Bronchial epithelial cell (primary cell): ENCODE measurements around the gene LRRN4. TPM values are rescaled to one million over a fixed set of nuclear protein-coding genes. Genes with fewer than 3 reads are reported as not detected.

ENCODE experiments used
- DNase-seq: peaks from one replicate; pipeline ENCODE4 v3.0.0-alpha.2; 2010; ENCODE audit warnings: low read depth
- FAIRE-seq: peaks from 2 replicates; lab custom pipeline; 2011; peaks lifted over from hg19 to GRCh38; lab: Jason Lieb, UNC
- H3K27me3 ChIP-seq: 2 replicates; pipeline ENCODE4 v1.5.1; 2011; ENCODE audit warnings: low read length; ENCODE audit not compliant: control insufficient read depth, insufficient read depth
- H3K36me3 ChIP-seq: 2 replicates; pipeline ENCODE4 v1.5.1; 2011; ENCODE audit warnings: low read length; ENCODE audit not compliant: control insufficient read depth, insufficient read depth
- H3K4me3 ChIP-seq: 2 replicates; pipeline ENCODE4 v1.5.1; 2011; ENCODE audit warnings: mild to moderate bottlenecking, low read depth, low read length, control low read depth
- total RNA-seq: library from RNA; depleted of rRNA; stranded (reverse); fragments of >200 nt; gene quantifications from 2 replicates; pipeline ENCODE4 v1.2.1, GENCODE V29; 2014
- TF ChIP-seq, protein P1 (sequence below): IDR thresholded peaks from 2 replicates; pipeline ENCODE4 v1.5.1; 2011; ENCODE audit warnings: mild to moderate bottlenecking, moderate library complexity, low read length, control low read depth, inconsistent platforms; ENCODE audit not compliant: insufficient read depth, severe bottlenecking

The LRRN4 gene
- total RNA-seq, 1 donor from 2014 or later: not detected

DNA sequence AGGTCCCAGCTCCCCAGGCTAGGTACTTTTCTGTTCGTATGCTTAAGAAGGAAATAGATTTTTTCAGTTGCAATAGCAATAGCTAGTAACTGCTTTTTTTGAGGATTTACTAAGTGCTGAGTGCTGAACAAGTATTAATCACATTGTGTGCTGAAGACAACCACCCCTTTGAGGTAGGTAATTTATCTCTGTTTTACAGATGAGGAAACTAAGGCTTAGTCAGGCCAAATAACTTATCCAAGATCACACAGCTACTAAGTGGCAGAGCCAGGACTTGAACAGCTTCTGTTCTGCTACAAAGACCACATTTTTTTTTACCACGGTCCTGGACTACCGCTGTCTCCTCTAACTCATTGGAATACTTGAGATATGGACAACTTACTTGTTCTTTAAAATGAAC is 39.8 kb downstream of the LRRN4 start:
- DNase-seq: no peak
- TF ChIP-seq, protein P1, sequence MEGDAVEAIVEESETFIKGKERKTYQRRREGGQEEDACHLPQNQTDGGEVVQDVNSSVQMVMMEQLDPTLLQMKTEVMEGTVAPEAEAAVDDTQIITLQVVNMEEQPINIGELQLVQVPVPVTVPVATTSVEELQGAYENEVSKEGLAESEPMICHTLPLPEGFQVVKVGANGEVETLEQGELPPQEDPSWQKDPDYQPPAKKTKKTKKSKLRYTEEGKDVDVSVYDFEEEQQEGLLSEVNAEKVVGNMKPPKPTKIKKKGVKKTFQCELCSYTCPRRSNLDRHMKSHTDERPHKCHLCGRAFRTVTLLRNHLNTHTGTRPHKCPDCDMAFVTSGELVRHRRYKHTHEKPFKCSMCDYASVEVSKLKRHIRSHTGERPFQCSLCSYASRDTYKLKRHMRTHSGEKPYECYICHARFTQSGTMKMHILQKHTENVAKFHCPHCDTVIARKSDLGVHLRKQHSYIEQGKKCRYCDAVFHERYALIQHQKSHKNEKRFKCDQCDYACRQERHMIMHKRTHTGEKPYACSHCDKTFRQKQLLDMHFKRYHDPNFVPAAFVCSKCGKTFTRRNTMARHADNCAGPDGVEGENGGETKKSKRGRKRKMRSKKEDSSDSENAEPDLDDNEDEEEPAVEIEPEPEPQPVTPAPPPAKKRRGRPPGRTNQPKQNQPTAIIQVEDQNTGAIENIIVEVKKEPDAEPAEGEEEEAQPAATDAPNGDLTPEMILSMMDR: no peak
- H3K36me3 ChIP-seq: peaks cover 9% of the 10 kb centered on the region
- no peak for FAIRE-seq
- no peaks in the 10 kb centered on the region for H3K27me3 ChIP-seq
- no peak overlapping the region for H3K4me3 ChIP-seq

DNA sequence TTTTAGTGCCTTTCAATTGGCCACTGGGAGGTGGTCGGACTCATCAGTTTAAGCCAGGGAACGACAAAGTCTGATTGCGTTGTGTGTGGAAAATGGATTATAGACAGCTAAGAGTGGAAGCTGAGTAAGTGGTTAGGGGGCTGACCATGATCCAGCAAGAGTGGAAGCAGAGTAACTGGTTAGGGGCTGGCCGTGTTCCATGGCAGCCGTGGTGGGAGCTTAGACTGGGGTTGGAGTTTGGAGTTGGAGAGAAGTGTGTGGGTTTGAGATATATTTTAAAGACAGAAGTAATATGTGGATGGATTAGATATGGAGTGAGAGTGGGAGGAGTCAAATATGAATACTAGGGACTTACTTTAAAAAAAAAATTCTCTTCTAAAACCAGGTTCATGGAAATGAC is 41.7 kb downstream of the LRRN4 start:
- TF ChIP-seq, protein P1: no peak
- Histone ChIP-seq H3K36me3 (peaks cover 9% of the 10 kb centered on the region), H3K4me3 (no peak overlapping the region), H3K27me3 (no peaks in the 10 kb centered on the region)
- no peak for DNase-seq
- FAIRE-seq: no peak

DNA sequence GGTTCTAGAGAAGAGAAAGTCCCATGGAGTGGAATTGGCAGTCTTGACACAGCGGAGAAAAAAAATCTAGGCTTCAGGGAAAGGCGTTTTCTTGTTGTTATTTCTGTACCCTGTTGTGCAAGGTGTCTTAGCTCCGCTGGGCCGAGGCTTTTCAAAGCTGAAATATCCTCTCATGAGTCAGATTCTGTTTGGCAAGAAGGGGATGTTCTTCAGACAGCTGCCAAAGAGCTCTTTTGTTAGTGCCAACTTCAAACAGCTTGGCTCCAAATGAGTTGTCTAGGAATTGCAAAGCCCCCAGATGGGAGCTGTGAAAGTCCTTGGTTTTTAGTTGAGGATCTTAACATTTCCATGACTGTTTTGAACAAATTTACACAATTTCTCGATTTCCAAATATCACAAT is 45.6 kb downstream of the LRRN4 start:
- FAIRE-seq: peak; percentile 89
- DNase-seq: peak; percentile 98
- H3K27me3 ChIP-seq: no peaks in the 10 kb centered on the region
- TF ChIP-seq, protein P1: no peak
- no peak overlapping the region for H3K4me3 ChIP-seq
- H3K36me3 ChIP-seq: peaks cover 7% of the 10 kb centered on the region

DNA sequence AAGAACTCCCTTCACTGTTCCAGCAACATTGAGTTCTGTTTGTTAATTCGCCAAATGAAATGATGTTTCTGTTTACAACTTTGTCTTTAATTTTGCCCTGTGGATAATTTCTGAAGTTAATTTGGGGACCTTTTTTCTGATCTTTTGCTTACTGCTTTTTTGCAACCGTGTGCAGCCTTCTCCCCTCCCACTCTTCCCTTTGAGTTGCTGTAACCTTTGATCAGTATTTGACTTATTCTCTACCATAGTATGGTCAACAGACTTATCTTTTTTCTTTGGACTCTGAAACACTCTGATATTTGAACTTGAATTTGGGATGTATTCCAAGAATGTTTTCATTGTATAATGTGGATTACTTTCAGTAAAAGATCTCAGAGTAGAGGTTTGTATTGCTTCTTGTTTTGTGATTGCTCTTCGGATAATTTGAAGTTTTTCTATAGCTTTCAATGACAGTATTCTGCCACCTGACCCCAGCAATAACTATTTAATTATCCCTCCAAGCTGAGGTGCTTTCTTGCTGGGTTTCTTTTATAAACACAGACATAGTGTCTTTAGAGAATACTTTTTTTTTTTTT is 46.2 kb downstream of the LRRN4 start:
- H3K36me3 ChIP-seq: peaks cover 6% of the 10 kb centered on the region
- no peak for FAIRE-seq
- H3K27me3 ChIP-seq: no peaks in the 10 kb centered on the region
- peak overlapping the region; percentile 75 for H3K4me3 ChIP-seq
- TF ChIP-seq, protein P1: no peak
- peak; percentile 7 for DNase-seq

DNA sequence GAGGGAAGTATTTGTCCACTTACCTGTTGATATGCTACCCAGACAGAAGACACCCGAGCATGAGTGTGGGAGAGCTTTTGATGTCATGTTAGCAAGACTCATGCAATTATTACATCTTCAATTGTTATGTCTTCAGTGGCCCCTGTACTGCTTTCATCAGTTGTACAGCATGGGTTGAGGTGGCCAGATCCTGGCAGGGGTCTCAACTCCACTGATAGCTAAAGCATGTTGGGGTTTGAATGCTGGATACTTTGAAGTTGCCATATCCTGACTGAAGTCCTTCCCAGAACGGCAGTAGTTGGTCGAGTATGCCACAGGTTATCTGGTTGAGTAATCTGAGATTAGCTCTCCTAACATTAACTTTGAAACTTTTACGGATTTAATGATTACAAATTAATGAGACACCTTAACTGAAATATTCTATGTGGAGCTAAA is 46.7 kb downstream of the LRRN4 start:
- DNase-seq (peak; percentile 23), FAIRE-seq (no peak)
- Histone ChIP-seq H3K4me3 (peak overlapping the region; percentile 75), H3K27me3 (no peaks in the 10 kb centered on the region), H3K36me3 (peaks cover 6% of the 10 kb centered on the region)
- TF ChIP-seq, protein P1: no peak

DNA sequence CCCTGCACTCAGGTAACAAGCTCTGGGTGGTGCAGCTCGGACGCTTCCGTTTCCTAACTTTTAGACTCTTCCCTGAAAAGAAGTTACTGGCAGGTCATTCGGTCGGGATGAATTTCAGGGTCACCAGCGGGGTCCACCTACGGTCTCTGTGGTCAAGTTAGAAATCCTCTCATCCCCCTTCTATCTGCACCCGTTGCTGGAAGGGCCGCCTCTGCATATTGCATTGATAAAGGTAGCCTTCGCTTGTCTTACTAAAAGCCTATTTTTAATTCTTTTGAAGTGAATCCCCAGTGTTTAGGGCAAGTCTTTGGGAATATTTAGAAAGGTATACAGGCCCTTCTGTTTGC is 47.3 kb downstream of the LRRN4 start:
- TF ChIP-seq, protein P1: no peak
- FAIRE-seq (no peak), DNase-seq (no peak)
- Histone ChIP-seq H3K4me3 (peak overlapping the region; percentile 75), H3K36me3 (peaks cover 6% of the 10 kb centered on the region), H3K27me3 (no peaks in the 10 kb centered on the region)
